Sigmoid colon (tissue), 7 donors: ENCODE measurements around the gene B4GALT6. TPM values are rescaled to one million over a fixed set of nuclear protein-coding genes. Genes with fewer than 3 reads are reported as not detected.

ENCODE experiments used
- DNase-seq: peaks from one replicate; pipeline ENCODE4 v3.0.0-alpha.2; 2019
- H3K27ac ChIP-seq, 4 donors: fragments of 200-600 bp; sonication (generic); one replicate each; pipeline ENCODE4 v1.5.1; 2016 to 2019; ENCODE audit warnings: mild to moderate bottlenecking in 1 of 4
- H3K27me3 ChIP-seq, 3 donors: fragments of 200-600 bp; sonication (generic); one replicate each; pipeline ENCODE4 v1.5.1; 2019; ENCODE audit warnings: mild to moderate bottlenecking in 1 of 3
- H3K36me3 ChIP-seq, 4 donors: fragments of 200-600 bp; sonication (generic); one replicate each; pipeline ENCODE4 v1.5.1; 2016 to 2019
- H3K4me1 ChIP-seq, 4 donors: fragments of 200-600 bp; sonication (generic); one replicate each; pipeline ENCODE4 v1.5.1; 2017 to 2019
- H3K4me3 ChIP-seq, 4 donors: fragments of 200-600 bp; sonication (generic); one replicate each; pipeline ENCODE4 v1.5.1; 2017 to 2019; ENCODE audit warnings: mild to moderate bottlenecking in 2 of 4, moderate library complexity in 1 of 4
- H3K9me3 ChIP-seq, 4 donors: fragments of 200-600 bp in 3 of 4; sonication (generic) in 3 of 4; one replicate each; pipeline versions ENCODE4 v1.5.1 to v1.6.1; 2013 to 2019
- EP300 ChIP-seq, 4 donors: sonication (generic); formaldehyde crosslinking; IDR thresholded peaks; one replicate each; pipeline ENCODE4 v1.6.1; 2017; ENCODE audit warnings: antibody characterized with exemption in 4 of 4
- POLR2A ChIP-seq, 2 donors: fragments of 450-650 bp; IDR thresholded peaks; one replicate each; pipeline ENCODE4 v1.6.1; 2016; ENCODE audit warnings: antibody characterized with exemption in 2 of 2, mild to moderate bottlenecking in 2 of 2, moderate library complexity in 2 of 2
- POLR2AphosphoS5 ChIP-seq, 4 donors: sonication (generic); formaldehyde crosslinking; IDR thresholded peaks; one replicate each; pipeline ENCODE4 v1.6.1; 2017; ENCODE audit warnings: antibody characterized with exemption in 4 of 4
- WGBS, 2 donors: extraction: QIAGEN DNeasy Blood & Tissue Kit; methylation state at CpG; one replicate each; pipeline ENCODE4 v1.1.7; 2013; 5-methylcytosine and 5-hydroxymethylcytosine counted together
- intact Hi-C: fragments of 100-400 bp; cut with DNase I; formaldehyde crosslinking; loops from one replicate; pipeline ENCODE4 v1.15.1; 2023
- polyA plus RNA-seq, 3 donors: library from polyadenylated mRNA; stranded (reverse); fragments of 200-250 nt; gene quantifications; one replicate each; pipeline ENCODE4 v1.2.3, GENCODE V29; 2013
- total RNA-seq, 4 donors: library from RNA; depleted of rRNA; stranded (reverse); fragments of >200 nt; gene quantifications; one replicate each; pipeline ENCODE4 v1.1.0, GENCODE V29; 2016
- TF ChIP-seq, protein P1 (sequence below), 4 experiments: fragments of 450-650 bp in 3 of 4; fragments of 200-600 bp in 1 of 4; IDR thresholded peaks; one replicate each; pipeline ENCODE4 v1.5.1; 2016 to 2019; ENCODE audit warnings: antibody characterized with exemption in 4 of 4, mild to moderate bottlenecking in 3 of 4, moderate library complexity in 2 of 4
- donor health status: healthy with polysubstance abuse.
- donor health status: Bipolar disorder and iron deficiency.
- donor health status: healthy.

Gene B4GALT6
- total and polyA plus RNA-seq, 7 donors, result 1.2 to 7.8 (median 4.7) TPM; not detected in 1

GRCh38 chr18:31723639-31723989 is 39.2 kb upstream of the B4GALT6 start:
- peak overlapping the region; percentile 16 to 67 (median 57) for H3K27ac ChIP-seq
- TF ChIP-seq, protein P1, sequence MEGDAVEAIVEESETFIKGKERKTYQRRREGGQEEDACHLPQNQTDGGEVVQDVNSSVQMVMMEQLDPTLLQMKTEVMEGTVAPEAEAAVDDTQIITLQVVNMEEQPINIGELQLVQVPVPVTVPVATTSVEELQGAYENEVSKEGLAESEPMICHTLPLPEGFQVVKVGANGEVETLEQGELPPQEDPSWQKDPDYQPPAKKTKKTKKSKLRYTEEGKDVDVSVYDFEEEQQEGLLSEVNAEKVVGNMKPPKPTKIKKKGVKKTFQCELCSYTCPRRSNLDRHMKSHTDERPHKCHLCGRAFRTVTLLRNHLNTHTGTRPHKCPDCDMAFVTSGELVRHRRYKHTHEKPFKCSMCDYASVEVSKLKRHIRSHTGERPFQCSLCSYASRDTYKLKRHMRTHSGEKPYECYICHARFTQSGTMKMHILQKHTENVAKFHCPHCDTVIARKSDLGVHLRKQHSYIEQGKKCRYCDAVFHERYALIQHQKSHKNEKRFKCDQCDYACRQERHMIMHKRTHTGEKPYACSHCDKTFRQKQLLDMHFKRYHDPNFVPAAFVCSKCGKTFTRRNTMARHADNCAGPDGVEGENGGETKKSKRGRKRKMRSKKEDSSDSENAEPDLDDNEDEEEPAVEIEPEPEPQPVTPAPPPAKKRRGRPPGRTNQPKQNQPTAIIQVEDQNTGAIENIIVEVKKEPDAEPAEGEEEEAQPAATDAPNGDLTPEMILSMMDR (IDR thresholded peaks at IDR 0.05), result no peak
- TF ChIP-seq EP300 (IDR thresholded peaks at IDR 0.05) (no peak), POLR2AphosphoS5 (IDR thresholded peaks at IDR 0.05) (no peak)
- WGBS, 2 donors, result 42 to 61% methylated on average over 7 of the region's 7 CpGs
- intact Hi-C loops, result loop anchor here (2.0 kb wide), 1 partner anchor 167 kb away; no protein-coding TSS in a partner anchor
- no peaks in the 10 kb centered on the region for H3K36me3 ChIP-seq
- no peaks in the 10 kb centered on the region for H3K9me3 ChIP-seq
- H3K4me1 ChIP-seq, result peaks cover 0 to 15% (median 5%) of the 10 kb centered on the region in 4 donors
- H3K27me3 ChIP-seq, result no peaks in the 10 kb centered on the region
- H3K4me3 ChIP-seq, result peak overlapping the region; percentile 47 to 64 (median 56)
- no peak for DNase-seq

- WGBS, 2 donors, result 33 to 40% methylated on average over 7 of the region's 7 CpGs
- intact Hi-C loops, result loop anchor here (2.0 kb wide), 1 partner anchor 166 kb away; no protein-coding TSS in a partner anchor
- TF ChIP-seq, protein P1 (IDR thresholded peaks at IDR 0.05), result peak; percentile 20 to 82 (median 60)
- TF ChIP-seq POLR2AphosphoS5 (IDR thresholded peaks at IDR 0.05), result no peak
- Histone ChIP-seq H3K4me3 (no peak overlapping the region), H3K4me1 (peaks cover 0 to 15% (median 5%) of the 10 kb centered on the region in 4 donors), H3K27ac (no peak overlapping the region), H3K27me3 (no peaks in the 10 kb centered on the region), H3K36me3 (no peaks in the 10 kb centered on the region), H3K9me3 (no peaks in the 10 kb centered on the region)
- peak; percentile 84 for DNase-seq
Measured at GRCh38 chr18:31722369-31722957, 38.1 kb upstream of the B4GALT6 start.

GRCh38 chr18:31721601-31722000 is 37.2 kb upstream of the B4GALT6 start:
- H3K27ac ChIP-seq, result no peak overlapping the region
- H3K4me1 ChIP-seq, result peaks cover 0 to 15% (median 5%) of the 10 kb centered on the region in 4 donors
- WGBS, 2 donors, result 95% methylated on average over 3 of the region's 3 CpGs
- no peaks in the 10 kb centered on the region for H3K27me3 ChIP-seq
- intact Hi-C loops, result no loop called here
- no peak for DNase-seq
- H3K4me3 ChIP-seq, result no peak overlapping the region
- H3K9me3 ChIP-seq, result no peaks in the 10 kb centered on the region
- TF ChIP-seq POLR2AphosphoS5 (IDR thresholded peaks at IDR 0.05) (no peak), EP300 (IDR thresholded peaks at IDR 0.05) (no peak), POLR2A (IDR thresholded peaks at IDR 0.05) (no peak)
- TF ChIP-seq, protein P1 (IDR thresholded peaks at IDR 0.05), result no peak
- H3K36me3 ChIP-seq, result no peaks in the 10 kb centered on the region

DNA sequence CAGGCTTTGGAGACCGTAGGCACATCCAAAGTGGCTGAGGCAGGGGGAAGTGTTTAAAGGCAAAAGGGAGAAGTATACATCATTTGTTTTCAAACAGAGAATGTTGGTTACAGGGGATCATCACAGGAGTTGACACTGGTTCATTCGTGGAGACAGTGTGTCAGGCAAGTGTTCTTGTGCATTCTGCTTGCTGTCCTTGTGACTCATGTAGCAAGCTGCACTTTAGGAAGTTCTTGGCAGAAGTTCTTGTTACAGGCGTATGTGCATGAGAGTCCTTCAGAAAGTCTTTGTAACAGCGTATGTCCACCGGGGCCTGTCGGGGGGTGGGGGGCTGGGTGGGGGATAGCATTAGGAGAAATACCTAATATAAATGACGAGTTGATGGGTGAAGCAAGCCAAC is 36.5 kb upstream of the B4GALT6 start:
- H3K27ac ChIP-seq, result no peak overlapping the region
- H3K4me3 ChIP-seq, result no peak overlapping the region
- intact Hi-C loops, result no loop called here
- 80 to 93% methylated on average over 7 of the region's 7 CpGs for WGBS, 2 donors
- peaks cover 0 to 15% (median 5%) of the 10 kb centered on the region in 4 donors for H3K4me1 ChIP-seq
- no peaks in the 10 kb centered on the region for H3K9me3 ChIP-seq
- DNase-seq, result no peak
- H3K27me3 ChIP-seq, result no peaks in the 10 kb centered on the region
- TF ChIP-seq POLR2AphosphoS5 (IDR thresholded peaks at IDR 0.05) (no peak), EP300 (IDR thresholded peaks at IDR 0.05) (no peak), POLR2A (IDR thresholded peaks at IDR 0.05) (no peak)
- TF ChIP-seq, protein P1 (IDR thresholded peaks at IDR 0.05), result no peak
- H3K36me3 ChIP-seq, result no peaks in the 10 kb centered on the region
